Measurements from ENCODE around the gene BACH1.

Gene BACH1

DNA sequence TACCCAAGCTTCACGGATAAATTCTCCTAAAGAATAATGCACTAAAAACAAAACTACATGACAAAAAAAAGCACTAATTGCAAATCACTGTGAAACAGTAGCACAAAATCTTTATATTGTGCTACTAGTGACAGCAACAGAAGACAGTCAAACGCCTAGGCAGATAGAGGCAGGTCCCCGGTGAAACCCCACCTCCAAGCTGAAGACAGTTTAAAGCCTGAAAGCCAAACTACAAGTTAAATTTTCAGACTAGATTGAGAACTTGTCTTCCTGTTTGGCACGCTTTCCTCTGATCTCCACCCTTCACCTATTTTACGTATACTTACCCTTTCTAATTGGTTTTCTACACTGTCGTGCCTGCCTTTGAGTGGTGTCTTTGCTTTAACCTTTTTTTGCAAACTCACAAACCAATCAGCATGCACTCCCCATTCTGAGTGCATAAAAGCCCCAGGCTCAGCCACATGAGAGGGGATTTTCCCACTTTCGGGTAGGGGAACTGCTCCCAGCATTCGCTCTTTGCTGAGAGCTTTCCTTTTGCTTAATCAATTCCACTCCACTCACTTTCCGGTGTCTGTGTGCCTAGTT is 3.6 kb upstream of the BACH1 start:
- DNase-seq, result peak; percentile 31 to 72

GRCh38 chr21:29296446-29296845 is 2.3 kb upstream of the BACH1 start:
- no peak for DNase-seq

GRCh38 chr21:29297483-29298347 is 1.0 kb upstream of the BACH1 start:
- DNase-seq, result no peak

GRCh38 chr21:29299046-29299915 is 559 bp downstream of the BACH1 start:
- peak; percentile 67 to 71 for DNase-seq

DNA sequence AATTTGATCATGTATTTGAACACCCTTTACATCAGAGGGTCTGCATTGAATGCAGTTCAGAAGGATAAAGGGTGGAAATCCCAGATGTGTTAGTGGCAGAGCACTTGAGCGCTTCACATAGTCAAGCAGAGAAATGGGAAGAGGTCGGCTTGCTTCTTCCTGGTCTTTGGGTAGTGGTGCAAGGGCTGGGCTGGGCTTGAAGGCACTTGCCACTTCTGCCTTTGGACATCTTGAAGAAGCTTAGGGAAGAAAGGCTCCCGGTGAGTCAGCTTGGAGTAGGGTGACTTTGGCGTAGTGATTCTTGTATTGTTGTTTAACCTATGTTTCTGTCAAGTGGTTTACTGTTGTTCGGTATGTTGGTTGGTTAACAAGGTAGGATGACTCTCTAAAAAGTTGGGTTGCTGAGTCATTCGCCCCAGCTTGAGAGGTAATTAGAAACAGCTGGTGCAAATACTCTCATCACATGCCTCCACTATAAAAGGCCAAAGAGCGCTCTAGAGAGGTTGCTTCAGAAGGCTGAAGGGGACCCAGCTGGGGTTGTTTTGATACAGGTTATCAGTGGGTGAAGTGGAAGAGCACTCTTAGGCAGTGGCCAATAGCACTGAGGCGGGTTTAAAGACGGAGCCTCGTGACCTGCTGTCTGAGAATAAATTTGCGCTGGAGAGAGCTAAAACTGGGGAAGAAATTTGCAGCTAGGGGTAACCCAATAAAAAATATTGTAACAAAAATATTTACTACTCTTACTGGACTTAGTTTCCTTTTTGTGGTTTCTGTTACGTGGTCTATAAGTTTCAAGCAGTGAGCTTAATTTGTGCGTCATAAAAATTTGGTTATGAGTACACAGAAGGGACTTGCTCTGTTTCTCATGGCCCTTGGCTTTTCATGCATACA is 1.4 kb downstream of the BACH1 start:
- peak; percentile 53 to 68 for DNase-seq

GRCh38 chr21:29300807-29301138 is 2.1 kb downstream of the BACH1 start:
- no peak for DNase-seq

DNA sequence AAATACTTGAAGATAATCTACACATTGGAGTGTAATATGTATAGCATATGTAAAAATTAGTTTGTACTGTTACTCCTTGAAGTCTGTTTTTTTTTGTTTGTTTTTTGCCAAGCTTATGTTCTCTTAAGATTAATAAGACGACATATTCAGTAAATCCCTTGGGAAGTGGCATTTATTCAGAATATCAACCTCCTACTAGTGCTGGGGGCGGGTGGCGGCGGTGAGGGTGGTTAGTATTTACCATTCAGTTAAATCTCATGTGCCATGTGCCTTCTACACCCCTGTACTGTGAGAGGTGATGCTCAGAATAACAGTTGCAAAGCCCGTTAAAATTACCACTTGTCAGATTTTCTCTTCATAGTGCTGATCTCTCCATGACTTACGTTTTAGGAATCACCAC is 3.0 kb downstream of the BACH1 start:
- DNase-seq, result no peak

- DNase-seq, result no peak
Measured at GRCh38 chr21:29302359-29302875, 3.7 kb downstream of the BACH1 start.

DNA sequence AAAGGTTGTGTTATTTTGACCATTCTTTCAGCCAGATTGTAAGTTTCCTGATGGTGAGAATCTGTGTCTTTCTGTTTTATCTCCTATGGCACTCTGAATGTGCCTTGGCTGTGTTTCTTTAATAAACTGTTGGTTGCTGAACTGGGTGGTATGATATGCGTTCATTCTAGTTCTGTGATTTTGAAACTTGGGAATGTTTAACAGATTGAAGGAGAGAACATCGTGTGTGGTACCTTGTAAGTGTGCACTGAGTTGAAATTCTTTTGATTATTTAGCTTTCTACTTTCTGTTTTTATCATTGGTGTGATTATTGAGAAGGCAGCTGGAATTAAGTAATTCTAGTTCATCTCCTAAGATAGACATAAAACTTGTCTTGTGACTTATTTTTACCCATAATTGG is 4.6 kb downstream of the BACH1 start:
- no peak for DNase-seq

GRCh38 chr21:29304597-29304996 is 5.9 kb downstream of the BACH1 start:
- DNase-seq, result no peak

DNA sequence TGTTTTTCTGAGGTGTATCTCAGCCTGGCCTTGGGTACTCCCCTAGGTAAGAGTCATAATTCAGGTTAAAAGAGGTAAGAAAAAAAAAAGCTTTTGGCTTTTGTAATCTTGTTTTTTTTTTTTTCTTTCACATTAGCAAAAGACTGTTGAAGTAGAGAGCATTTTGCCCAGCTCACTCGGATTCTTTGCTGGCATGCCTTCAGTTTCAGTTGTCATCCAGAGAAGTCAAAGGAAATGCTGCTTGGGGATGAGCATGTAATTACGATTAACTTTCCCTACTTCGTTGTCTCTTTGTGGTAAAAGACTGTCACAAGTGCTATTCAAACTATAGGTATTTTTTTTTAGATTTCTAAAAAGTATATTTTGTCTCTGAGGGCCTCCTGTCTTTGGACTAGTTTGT is 6.3 kb downstream of the BACH1 start:
- DNase-seq, result no peak

GRCh38 chr21:29305561-29305960 is 6.8 kb downstream of the BACH1 start:
- DNase-seq, result no peak

DNA sequence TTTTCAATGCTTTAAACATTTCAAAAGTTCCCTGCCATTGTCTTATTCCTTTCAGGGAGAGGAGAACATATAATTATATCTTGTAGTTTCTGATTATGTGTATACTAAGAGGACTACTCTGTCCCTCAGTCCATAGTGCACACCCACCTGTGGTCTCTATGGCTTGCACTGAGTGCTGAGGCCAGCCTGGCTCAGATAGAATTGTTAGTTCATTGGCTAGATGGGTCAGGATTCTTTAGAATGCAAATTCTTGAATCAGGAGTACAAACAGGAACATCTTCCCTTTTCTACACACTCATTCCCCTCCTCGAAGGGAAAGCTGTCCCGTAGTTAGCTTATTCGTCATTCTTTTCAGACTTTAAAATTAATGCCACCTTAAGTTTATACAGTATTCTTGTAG is 8.2 kb downstream of the BACH1 start:
- DNase-seq, result no peak

DNA sequence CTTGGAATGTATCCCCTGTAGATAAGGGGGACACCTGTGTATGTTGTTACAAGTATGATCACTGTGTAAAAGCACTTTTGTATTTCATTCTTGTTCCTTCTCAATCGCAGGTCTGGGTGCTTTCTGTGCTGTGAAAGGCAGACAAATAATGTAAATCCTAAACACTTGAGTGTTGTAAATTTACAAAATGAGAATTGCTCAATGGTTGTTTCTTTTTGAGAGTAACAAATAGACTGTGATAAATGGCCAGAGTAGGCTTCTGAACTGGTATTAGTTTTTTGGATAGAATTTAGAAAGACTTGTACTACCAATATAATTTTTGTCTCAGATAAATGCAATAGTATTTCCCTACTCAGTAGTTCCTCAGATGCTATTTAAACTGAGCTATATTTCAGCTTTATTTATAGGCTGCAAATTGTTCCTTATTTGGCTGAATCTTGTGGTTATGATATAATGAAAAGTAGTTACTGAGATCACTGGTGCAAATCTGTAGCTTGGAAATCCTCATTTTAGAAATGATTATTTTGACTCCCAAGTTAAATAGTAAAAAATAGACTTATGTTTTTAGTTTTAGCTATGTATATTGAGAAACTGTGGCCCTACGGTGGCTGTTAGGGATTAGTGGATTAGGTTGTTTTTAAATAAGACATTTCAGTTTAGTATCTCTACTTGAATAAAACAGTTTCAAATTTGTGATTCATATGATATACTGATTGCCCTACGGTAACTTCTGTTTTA is 9.2 kb downstream of the BACH1 start:
- DNase-seq, result no peak

GRCh38 chr21:29308456-29308783 is 9.7 kb downstream of the BACH1 start:
- no peak for DNase-seq

- no peak for DNase-seq
Measured at GRCh38 chr21:29309703-29310102, 11.0 kb downstream of the BACH1 start.

DNA sequence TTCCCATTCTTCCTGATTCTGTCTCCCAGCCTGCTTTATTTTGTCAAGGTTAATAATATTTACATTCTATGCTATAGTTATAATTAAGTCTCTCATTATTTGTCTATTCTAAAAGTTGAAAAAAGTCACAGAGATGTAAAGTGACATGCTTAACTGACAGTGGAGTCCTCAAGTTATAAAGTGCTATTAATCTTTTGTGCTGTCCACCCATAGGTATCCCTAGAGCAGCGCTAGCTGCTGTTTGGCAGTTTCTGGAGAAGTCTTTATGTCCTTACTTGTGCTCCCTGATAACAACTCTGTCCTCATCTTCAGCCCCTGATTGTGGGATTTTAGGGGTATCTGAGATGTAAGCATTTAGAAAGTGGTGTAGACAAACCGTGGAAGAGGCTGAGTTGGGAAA is 13.1 kb downstream of the BACH1 start:
- DNase-seq, result no peak

- no peak for DNase-seq
Measured at GRCh38 chr21:29312981-29313380, 14.3 kb downstream of the BACH1 start.

DNA sequence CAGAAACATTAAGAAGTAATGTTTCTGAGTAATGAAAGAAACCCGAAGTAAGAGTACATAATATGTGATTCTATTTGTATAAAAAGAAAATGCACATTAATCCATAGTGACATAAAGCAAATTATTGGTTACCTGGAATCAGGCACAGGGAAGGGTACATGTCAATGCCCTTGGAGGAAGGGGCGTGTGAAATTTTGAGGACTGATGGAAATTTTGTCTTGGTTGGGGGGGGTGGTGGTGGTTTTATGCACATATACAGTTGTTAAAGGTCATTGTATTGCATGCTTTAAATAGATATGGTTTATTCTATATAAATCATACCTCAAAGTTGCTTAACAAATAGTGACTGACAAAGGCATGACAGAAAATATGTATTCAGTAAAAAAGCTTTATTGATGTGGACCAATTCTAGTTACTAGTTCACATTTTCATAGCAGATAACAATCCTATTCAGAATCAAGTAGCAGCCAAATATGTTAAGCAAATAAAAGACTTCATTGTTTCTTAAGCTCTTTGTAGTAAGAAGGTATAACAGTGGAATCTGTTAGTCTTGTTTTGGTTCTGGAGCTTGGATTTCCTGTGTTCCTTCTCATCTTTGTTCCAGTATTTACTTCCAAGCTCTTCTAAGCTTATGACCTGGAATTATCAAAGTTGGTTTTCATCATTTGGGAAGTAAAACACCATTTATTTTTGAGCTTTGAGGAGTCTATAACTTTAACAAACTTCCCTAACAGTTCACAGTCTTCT is 15.1 kb downstream of the BACH1 start:
- no peak for DNase-seq

GRCh38 chr21:29315131-29315749 is 16.5 kb downstream of the BACH1 start:
- DNase-seq, result no peak
